CD4-positive, alpha-beta T cell treated with Interleukin-2 at 100 ng/mL for 4 hours (primary cell): Measurements from ENCODE around the gene TCF7L2.
A peak's percentile ranks its signal among the peaks of the same experiment; 100 is the strongest.

Experiments used
- DNase-seq: peaks from one replicate; pipeline ENCODE4 v3.0.0-alpha.2; 2020; ENCODE audit warnings: low spot score

TCF7L2 gene

GRCh38 chr10:112966194-112966855 lies 16.3 kb downstream of the TCF7L2 start:
- DNase-seq = no peak

DNA sequence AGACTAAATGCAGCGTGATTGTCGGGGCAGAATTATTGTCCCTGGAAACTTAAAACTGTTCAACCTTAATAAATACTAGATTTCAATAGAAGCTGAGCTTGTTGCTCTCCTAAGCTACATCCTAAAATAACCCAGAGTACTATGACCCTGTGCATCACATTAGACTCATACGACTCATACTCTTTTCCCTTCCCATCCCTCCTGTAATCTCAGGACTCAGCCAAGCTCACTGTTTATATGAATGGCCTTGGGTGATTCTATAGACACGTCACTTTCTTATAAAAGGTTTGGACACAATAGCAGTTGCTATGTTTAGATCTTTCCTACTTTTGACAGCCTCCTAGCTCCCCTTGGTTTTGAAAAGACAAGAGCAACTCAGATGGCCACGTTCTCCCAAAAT lies 17.2 kb downstream of the TCF7L2 start:
- DNase-seq = no peak

DNA sequence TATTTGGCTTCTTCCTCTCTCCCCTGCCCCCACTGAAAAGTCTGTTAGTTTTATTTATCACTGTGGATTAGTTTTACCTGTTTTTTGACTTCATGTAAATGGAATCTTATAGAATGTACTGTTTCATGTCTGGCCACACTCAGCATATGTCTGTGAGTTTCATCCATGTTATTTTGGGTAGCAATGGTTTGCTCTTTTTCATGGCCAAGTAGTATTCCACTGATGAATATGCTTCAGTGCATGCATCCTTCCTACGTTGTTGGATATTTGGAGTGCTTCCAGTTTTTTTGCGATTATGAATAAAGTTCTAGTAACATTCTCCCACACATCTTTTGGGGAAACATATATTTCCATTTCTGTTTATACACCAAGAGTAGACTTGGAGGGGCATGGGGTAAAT lies 19.1 kb downstream of the TCF7L2 start:
- no peak for DNase-seq

- no peak for DNase-seq
Measured at GRCh38 chr10:112969542-112969941, 19.5 kb downstream of the TCF7L2 start.

DNA sequence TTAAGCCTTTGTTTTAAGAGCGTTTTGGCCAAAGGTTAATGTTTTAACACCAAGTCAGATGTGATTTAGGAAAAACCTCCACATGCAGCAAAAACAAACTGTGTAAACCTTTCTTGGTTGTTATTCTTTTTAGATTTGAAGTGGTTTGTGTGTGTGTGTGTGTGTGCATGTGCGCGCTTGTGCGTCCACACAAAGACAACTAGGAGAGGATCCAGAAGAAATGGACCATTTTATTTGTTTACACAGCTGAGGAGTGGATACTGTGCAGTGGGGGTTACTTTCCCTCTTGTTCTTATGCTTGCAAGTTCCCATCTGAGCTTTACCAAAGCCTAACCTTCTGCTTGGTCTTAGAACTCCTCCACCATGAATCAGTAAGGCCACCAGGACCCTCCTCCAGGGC lies 20.0 kb downstream of the TCF7L2 start:
- DNase-seq = no peak

DNA sequence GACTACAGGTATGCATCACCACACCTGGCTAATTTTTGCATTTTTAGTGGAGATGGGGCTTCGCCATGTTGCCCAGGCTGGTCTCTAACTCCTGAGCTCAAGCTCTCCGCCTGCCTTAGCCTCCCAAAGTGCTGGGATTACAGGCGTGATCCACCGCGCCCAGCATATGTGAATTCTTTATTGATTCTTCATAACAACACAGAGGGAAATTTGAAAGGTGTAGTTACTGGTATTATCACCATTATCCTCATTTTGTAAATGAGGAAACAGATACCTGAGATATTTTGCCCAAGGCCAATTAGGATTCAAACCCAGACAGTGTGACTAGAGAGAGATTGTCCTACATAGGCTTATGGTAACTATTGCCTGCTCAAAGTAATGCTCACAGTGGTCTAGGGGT lies 22.6 kb downstream of the TCF7L2 start:
- DNase-seq = no peak

DNA sequence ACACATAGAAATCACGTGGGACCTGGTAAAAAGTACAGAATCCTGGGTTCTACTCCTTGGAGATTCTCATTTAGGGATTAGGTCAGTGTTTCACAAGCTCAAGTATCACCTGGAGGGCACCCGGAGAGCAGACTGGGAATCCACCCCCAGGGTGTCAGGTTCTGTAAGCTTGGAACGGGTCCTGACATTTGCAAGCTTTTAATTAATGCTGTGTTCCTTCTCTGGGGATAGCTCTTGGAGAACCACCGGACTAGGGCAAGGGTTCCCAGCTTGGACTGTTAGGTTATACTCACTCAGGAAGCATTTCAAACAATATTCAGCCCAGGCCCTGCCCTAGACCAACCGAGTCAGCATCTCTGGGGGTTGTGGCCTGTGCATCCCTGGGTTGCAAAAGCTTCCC lies 23.0 kb downstream of the TCF7L2 start:
- no peak for DNase-seq

DNA sequence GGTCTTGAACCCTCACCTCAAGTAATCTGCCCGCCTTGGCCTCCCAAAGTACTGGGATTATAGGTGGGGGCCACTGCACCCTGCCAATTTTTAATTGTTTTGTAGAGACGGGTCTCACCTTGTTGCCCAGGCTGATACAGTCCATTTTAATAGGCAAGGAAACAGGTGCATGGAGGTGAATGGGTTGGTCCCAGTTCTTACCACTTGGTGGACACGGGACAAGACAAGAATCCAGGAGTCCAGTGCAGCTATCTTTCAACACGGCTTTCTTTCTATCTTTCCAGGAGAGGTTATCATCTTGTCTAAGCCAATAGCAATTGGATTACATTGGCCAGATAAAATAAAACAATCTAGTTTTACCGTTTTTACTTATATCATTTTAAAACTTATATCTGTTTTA lies 23.8 kb downstream of the TCF7L2 start:
- no peak for DNase-seq

DNA sequence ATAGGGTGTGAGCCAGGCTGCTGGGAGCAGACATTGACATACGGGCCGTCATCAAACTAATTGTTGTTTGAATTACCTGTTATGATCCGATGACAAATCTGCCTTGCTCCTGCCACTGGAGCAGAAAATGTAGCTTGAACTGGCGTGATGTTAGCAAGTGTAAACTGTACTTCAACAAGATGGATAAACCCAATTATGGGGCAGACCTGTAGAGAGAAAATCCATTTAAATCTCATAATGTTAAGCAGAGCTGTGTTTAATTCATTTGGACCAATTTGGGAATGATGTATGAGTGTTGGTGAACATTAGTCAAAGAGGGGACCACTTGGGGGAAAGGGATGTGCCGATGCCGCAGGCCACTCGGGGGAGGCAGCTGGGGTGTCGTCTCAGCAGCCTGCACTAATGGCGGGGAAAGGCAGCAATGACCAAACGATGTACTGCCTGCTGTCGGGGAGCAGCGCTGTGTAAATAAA lies 27.4 kb downstream of the TCF7L2 start:
- no peak for DNase-seq

DNA sequence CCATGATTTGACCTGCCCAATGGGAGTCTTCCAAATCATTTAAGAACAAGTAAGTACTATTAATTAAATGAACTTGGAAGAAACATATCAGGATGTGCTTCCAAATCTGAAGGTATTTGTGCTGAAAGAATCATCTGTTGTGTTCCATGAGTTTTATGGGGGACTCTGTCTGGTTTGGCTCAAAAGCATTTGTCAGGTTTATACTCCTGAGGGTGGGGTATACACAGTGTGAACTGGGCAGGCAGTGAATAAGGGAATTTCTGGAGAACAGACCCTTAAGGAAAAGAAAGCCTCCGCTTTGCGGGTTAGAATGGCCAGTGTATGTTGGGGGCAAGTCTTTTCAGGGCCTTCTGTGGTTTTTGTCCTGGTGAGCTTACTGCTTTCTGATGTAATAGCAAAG lies 29.9 kb downstream of the TCF7L2 start:
- DNase-seq = no peak

- no peak for DNase-seq
Measured at GRCh38 chr10:112980937-112981336, 30.9 kb downstream of the TCF7L2 start.

- DNase-seq = peak; percentile 14
Measured at GRCh38 chr10:112981553-112981952, 31.5 kb downstream of the TCF7L2 start.

DNA sequence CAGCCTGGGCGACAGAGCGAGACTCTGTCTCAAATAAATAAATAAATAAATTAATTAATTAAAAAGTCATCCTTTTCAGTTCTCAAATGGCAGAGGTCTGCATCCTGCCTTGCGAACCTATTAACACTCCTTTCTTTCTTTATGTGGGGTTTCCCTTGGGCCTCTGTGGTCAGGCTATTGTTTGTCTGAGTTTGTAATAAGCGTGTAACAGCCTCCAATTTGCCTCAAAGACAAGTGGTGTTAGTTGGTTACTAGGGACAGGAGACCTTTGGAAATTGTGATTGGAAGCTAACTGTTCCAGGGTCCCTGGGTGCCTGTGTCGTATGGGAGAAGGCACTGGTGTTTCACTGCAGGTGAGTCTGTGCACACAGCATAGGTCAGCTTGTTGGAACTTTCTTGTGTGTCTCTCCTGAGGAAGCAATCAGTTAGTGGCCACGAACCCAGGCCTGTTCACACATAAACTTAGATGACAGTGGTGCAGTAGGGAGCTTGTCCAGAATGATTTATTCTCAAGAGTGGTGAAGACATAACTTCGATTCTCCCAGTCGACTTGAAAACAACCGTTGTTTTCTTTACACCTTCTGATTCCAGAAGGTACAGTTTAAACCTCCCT lies 33.5 kb downstream of the TCF7L2 start:
- no peak for DNase-seq

GRCh38 chr10:112984756-112985155 lies 34.7 kb downstream of the TCF7L2 start:
- DNase-seq = no peak

GRCh38 chr10:112985690-112986543 lies 35.9 kb downstream of the TCF7L2 start:
- DNase-seq = no peak

- DNase-seq = no peak
Measured at GRCh38 chr10:112986544-112987190, 36.6 kb downstream of the TCF7L2 start.

DNA sequence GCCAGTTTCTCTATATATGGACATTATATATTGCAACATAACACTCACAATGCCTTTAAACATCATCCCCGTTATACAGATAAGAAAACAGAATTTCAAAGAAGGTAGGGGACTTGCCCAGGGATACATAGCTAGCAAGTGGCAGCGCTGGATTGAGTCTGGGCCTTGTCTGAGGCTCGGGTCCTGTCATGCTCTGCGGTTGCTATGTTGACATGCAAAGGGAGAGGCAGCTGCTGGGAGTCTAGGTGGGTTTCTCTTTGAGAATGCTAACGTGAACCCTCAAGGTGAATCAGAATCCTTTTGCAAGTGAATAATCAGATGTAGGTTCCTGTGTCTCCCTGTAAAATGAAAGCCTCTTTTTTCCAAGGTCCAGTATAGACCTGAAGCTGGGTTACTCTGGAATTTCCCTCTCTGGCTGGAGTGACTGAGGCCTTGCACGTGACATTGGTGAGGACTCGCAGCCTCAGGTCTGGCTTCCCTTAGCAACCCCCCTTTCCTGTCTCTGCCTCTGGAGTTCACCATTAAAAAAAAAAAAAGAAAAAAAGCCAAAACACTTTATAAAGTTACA lies 38.9 kb downstream of the TCF7L2 start:
- no peak for DNase-seq

- DNase-seq = no peak
Measured at GRCh38 chr10:112989826-112990225, 39.8 kb downstream of the TCF7L2 start.

DNA sequence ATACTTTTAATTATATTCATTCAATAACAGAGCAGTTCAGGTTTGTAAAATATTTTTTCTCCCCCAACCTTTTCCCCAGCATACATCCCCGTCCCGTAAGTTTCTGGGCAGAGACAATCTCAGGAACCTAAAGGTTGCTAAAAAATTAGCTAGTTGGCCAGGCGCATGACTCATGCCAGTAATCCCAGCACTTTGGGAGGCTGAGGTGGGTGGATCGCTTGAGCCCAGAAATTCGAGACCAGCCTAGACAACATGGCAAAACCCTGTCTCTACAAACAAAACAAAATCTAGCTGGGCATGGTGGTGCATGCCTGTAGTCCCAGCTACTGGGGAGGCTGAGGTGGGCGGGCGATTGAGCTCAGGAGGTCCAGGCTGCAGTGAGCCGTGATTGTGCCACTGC lies 40.2 kb downstream of the TCF7L2 start:
- no peak for DNase-seq

- no peak for DNase-seq
Measured at GRCh38 chr10:112991888-112992491, 41.9 kb downstream of the TCF7L2 start.

DNA sequence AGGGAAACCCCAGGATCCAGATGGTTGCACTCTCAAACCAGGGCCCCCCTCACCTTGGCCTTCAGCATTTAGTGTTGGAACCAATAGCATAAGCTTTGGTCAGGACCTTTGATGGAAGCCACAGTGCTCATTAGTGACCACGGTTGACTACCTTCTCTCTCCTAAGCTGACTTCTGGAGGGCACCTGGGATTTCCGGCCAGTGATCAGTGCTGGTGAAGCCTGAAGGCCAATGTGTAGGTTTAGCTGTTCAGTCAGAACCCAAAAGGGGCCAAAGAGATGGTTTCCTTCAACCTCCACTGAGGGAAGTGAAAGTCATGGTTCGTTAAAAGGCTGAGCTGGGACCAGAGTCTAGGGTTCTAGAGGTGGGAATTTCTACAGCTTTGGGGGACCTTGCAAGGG lies 46.4 kb downstream of the TCF7L2 start:
- no peak for DNase-seq

GRCh38 chr10:112999102-112999501 lies 49.1 kb downstream of the TCF7L2 start:
- no peak for DNase-seq
